Measurements from ENCODE around the gene RNF166. TPM values are rescaled to one million over a fixed set of nuclear protein-coding genes. Genes with fewer than 3 reads are reported as not detected.

RNF166 gene
- polyA plus RNA-seq, 1 experiment, result 6.8 TPM

- H3K27ac ChIP-seq (ENCODE audit: low read depth, low read length), result no peak overlapping the region
- no peak for DNase-seq (ENCODE audit: low read depth, low spot score)
- CTCF ChIA-PET, result interaction anchor here (0.7 to 2.2 kb wide), 4 partner anchors 10 to 419 kb away, joined by 3 to 21 read pairs (median 4); no protein-coding TSS in a partner anchor
- H3K4me3 ChIP-seq (ENCODE audit: low read depth, low read length), result no peak overlapping the region
- TF ChIP-seq CTCF (IDR thresholded peaks at IDR 0.05; ENCODE audit: low read depth, low read length), result peak; percentile 33
- no peaks in the 10 kb centered on the region; the same call in 1 of the 2 replicates for H3K9me3 ChIP-seq (ENCODE audit: control insufficient read depth, insufficient read depth, low read length)
- POLR2A ChIA-PET, result interaction anchor here (0.6 to 1.3 kb wide), 3 partner anchors 26 to 71 kb away, joined by 3 to 4 read pairs (median 3); no protein-coding TSS in a partner anchor
- H3K27me3 ChIP-seq (ENCODE audit: control insufficient read depth, insufficient read depth, low read length), result no peaks in the 10 kb centered on the region
These were observed 41.5 kb upstream of the RNF166 start for GRCh38 chr16:88747588-88748301.

- Histone ChIP-seq H3K4me3 (ENCODE audit: low read depth, low read length) (no peak overlapping the region), H3K9me3 (ENCODE audit: control insufficient read depth, insufficient read depth, low read length) (no peaks in the 10 kb centered on the region; the same call in 1 of the 2 replicates), H3K27me3 (ENCODE audit: control insufficient read depth, insufficient read depth, low read length) (no peaks in the 10 kb centered on the region), H3K27ac (ENCODE audit: low read depth, low read length) (no peak overlapping the region)
- DNase-seq (ENCODE audit: low read depth, low spot score), result no peak
- POLR2A ChIA-PET, result no interaction called here
- CTCF ChIA-PET, result interaction anchor here (0.6 to 2.2 kb wide), 3 partner anchors 9 to 421 kb away, joined by 3 to 21 read pairs (median 4); no protein-coding TSS in a partner anchor
- TF ChIP-seq CTCF (IDR thresholded peaks at IDR 0.05; ENCODE audit: low read depth, low read length), result no peak
These were observed 40.3 kb upstream of the RNF166 start for GRCh38 chr16:88746506-88746905.

- Histone ChIP-seq H3K4me3 (ENCODE audit: low read depth, low read length) (no peak overlapping the region), H3K9me3 (ENCODE audit: control insufficient read depth, insufficient read depth, low read length) (no peaks in the 10 kb centered on the region; the same call in 1 of the 2 replicates), H3K27ac (ENCODE audit: low read depth, low read length) (no peak overlapping the region), H3K27me3 (ENCODE audit: control insufficient read depth, insufficient read depth, low read length) (no peaks in the 10 kb centered on the region)
- no peak for DNase-seq (ENCODE audit: low read depth, low spot score)
- CTCF ChIA-PET, result interaction anchor here (0.6 to 1.5 kb wide), 4 partner anchors 11 to 422 kb away, joined by 3 read pairs; no protein-coding TSS in a partner anchor
- POLR2A ChIA-PET, result no interaction called here
- no peak for TF ChIP-seq CTCF (IDR thresholded peaks at IDR 0.05; ENCODE audit: low read depth, low read length)
These were observed 38.6 kb upstream of the RNF166 start for GRCh38 chr16:88744577-88745521.

GRCh38 chr16:88743693-88744576 is 37.7 kb upstream of the RNF166 start:
- CTCF ChIA-PET, result interaction anchor here (0.6 to 1.7 kb wide), 25 partner anchors 9 to 433 kb away, joined by 3 to 7 read pairs (median 3); partner anchors contain the start of genes APRT and PIEZO1
- POLR2A ChIA-PET, result no interaction called here
- no peak overlapping the region for H3K4me3 ChIP-seq (ENCODE audit: low read depth, low read length)

More at GRCh38 chr16:88743693-88744576, 37.7 kb upstream of the RNF166 start:
- TF ChIP-seq CTCF (IDR thresholded peaks at IDR 0.05; ENCODE audit: low read depth, low read length), result peak; percentile 88
- Histone ChIP-seq H3K27me3 (ENCODE audit: control insufficient read depth, insufficient read depth, low read length) (no peaks in the 10 kb centered on the region), H3K9me3 (ENCODE audit: control insufficient read depth, insufficient read depth, low read length) (no peaks in the 10 kb centered on the region), H3K27ac (ENCODE audit: low read depth, low read length) (no peak overlapping the region)
- DNase-seq (ENCODE audit: low read depth, low spot score), result no peak
